Ishikawa (cell line): Measurements from ENCODE around the gene CCDC51.

ENCODE experiments used
- CEBPB ChIP-seq: IDR thresholded peaks from 2 replicates; pipeline ENCODE4 v1.6.1; 2012
- CREB1 ChIP-seq: IDR thresholded peaks from 2 replicates; pipeline ENCODE4 v1.6.1; 2012; ENCODE audit warnings: low read depth
- EGR1 ChIP-seq: IDR thresholded peaks from 2 replicates; pipeline ENCODE4 v1.6.1; 2012
- EP300 ChIP-seq: IDR thresholded peaks from 2 replicates; pipeline ENCODE4 v1.6.1; 2012; ENCODE audit warnings: borderline replicate concordance
- FOXM1 ChIP-seq: IDR thresholded peaks from 2 replicates; pipeline ENCODE4 v1.6.1; 2012; ENCODE audit warnings: low read depth, borderline replicate concordance
- NFIC ChIP-seq: IDR thresholded peaks from 2 replicates; pipeline ENCODE4 v1.6.1; 2012
- RAD21 ChIP-seq: IDR thresholded peaks from 2 replicates; pipeline ENCODE4 v1.6.1; 2012; ENCODE audit warnings: low read depth
- REST ChIP-seq: IDR thresholded peaks from 2 replicates; pipeline ENCODE4 v1.6.1; 2012; ENCODE audit warnings: low read depth, mild to moderate bottlenecking
- TAF1 ChIP-seq: IDR thresholded peaks from 2 replicates; pipeline ENCODE4 v1.6.1; 2012; ENCODE audit warnings: low read depth, mild to moderate bottlenecking
- TCF12 ChIP-seq: IDR thresholded peaks from 2 replicates; pipeline ENCODE4 v1.6.1; 2012; ENCODE audit warnings: low read depth
- TEAD4 ChIP-seq: IDR thresholded peaks from 2 replicates; pipeline ENCODE4 v1.6.1; 2012
- YY1 ChIP-seq: IDR thresholded peaks from 2 replicates; pipeline ENCODE4 v1.6.1; 2012; ENCODE audit warnings: low read depth
- ZBTB7A ChIP-seq: IDR thresholded peaks from 2 replicates; pipeline ENCODE4 v1.6.1; 2012; ENCODE audit warnings: low read depth
- TF ChIP-seq, protein P1 (sequence below): IDR thresholded peaks from 2 replicates; pipeline ENCODE4 v1.6.1; 2012
- TF ChIP-seq, protein P2 (sequence below): IDR thresholded peaks from 2 replicates; pipeline ENCODE4 v1.6.1; 2012

The CCDC51 gene

DNA sequence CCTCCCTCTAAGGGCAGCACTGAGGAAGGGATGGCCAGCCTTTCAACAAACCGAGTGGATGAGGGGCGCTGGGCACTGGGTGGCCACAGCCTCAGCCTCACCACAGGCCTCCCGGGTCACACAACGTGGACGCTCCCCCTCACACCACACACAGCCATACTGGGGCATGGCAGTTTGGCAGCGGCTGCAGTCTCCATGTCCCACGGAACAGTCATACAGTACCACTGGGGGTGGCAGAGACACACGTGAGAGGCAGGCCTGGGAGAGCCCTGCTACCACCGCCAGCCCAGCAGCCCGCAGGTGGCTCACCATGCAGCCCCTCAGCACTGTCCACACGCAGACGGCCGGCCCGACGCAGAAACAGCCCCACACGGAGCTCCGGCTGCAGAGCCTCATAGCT, 21.8 kb downstream of the CCDC51 start:
- no peak for TF ChIP-seq FOXM1
- TF ChIP-seq TEAD4, result no peak
- no peak for TF ChIP-seq TCF12
- no peak for TF ChIP-seq TAF1
- no peak for TF ChIP-seq YY1
- TF ChIP-seq EGR1, result no peak
- TF ChIP-seq CEBPB, result no peak
- no peak for TF ChIP-seq EP300
- no peak for TF ChIP-seq NFIC
- TF ChIP-seq ZBTB7A, result no peak
- no peak for TF ChIP-seq CREB1
- TF ChIP-seq REST, result no peak
- TF ChIP-seq, protein P1, sequence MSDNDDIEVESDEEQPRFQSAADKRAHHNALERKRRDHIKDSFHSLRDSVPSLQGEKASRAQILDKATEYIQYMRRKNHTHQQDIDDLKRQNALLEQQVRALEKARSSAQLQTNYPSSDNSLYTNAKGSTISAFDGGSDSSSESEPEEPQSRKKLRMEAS, result no peak
- TF ChIP-seq, protein P2, sequence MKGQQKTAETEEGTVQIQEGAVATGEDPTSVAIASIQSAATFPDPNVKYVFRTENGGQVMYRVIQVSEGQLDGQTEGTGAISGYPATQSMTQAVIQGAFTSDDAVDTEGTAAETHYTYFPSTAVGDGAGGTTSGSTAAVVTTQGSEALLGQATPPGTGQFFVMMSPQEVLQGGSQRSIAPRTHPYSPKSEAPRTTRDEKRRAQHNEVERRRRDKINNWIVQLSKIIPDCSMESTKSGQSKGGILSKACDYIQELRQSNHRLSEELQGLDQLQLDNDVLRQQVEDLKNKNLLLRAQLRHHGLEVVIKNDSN, result no peak

DNA sequence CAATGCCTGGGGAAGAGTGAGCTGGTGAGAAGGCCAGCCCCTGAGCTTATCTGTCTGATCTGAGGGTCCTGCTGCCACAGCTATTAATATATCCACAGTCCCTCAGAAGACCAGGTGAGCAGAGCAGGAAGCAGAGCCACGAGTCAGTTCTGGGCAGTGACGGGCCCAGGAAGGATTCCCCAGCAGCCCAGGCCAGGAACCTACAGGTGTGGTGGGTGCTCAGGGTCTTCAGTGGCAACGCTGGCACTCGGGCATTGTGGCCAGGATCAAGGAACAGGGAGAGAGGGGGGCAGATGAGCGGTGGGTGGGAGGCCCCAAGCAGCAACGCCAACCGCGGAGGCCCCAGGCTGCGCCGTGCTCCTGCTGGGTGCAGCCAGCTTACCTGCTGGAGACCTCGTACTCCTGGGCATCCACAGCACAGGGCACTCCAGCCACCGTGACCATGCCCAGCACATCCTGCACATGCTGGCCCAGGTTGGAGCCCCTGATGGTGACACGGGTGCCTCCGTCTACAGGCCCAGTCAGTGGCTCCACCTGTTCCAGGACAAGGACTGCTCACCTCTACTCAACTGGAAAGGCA, 22.3 kb downstream of the CCDC51 start:
- TF ChIP-seq TCF12 (no peak), TEAD4 (no peak)

- TF ChIP-seq, protein P2, result no peak
- TF ChIP-seq CREB1, result no peak
- no peak for TF ChIP-seq EGR1
- no peak for TF ChIP-seq TAF1
- TF ChIP-seq ZBTB7A, result no peak
- TF ChIP-seq NFIC, result no peak
- no peak for TF ChIP-seq TEAD4
- TF ChIP-seq REST, result no peak
- TF ChIP-seq EP300, result no peak
- TF ChIP-seq FOXM1, result no peak
- TF ChIP-seq CEBPB, result no peak
- no peak for TF ChIP-seq YY1
- TF ChIP-seq RAD21, result no peak
- TF ChIP-seq, protein P1, result no peak
- no peak for TF ChIP-seq TCF12
These were observed 23.4 kb downstream of the CCDC51 start for GRCh38 chr3:48416546-48416945.

DNA sequence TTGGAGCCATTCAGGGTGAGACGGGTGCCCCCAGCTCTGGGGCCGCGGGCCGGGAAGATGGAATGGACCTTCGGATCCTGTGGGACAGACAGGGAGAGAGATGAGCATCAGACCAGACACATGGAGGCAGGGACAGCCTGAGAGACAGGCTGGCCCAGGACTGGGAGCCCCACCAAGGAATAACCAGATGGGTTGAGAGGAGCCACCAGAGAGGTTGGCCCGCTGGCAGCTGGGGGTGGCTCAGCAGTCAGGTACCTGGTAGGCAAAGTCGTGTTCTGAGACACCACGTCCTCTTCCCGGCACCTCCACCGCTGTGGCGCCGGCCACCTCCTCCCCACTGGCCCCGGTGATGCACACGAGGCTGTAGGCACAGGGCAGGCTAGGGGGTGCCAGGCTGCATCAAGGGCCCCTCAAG, 23.8 kb downstream of the CCDC51 start:
- TF ChIP-seq NFIC (no peak), EGR1 (no peak), CREB1 (no peak), YY1 (no peak), TEAD4 (no peak), RAD21 (no peak), TCF12 (no peak), TAF1 (no peak), REST (no peak), FOXM1 (no peak)
- TF ChIP-seq, protein P2, result no peak
- TF ChIP-seq, protein P1, result no peak
